Measurements from ENCODE around the gene QSOX2.

The QSOX2 gene

GRCh38 chr9:136235709-136236455 is 9.7 kb downstream of the QSOX2 start:
- no peaks in the 10 kb centered on the region for H3K36me3 ChIP-seq (ENCODE audit: control insufficient read depth, insufficient read depth, low read length)
- H3K4me3 ChIP-seq (ENCODE audit: insufficient read depth, low read depth, low read length) = no peak overlapping the region
- H3K4me1 ChIP-seq (ENCODE audit: control insufficient read depth, insufficient read depth, low read length) = no peaks in the 10 kb centered on the region
- no peaks in the 10 kb centered on the region for H3K9me3 ChIP-seq (ENCODE audit: control insufficient read depth, low read length)
- H3K27ac ChIP-seq (ENCODE audit: insufficient read depth, low read depth, low read length, poor library complexity, severe bottlenecking) = no peak overlapping the region
- WGBS, 2 experiments = 93 to 95% methylated on average over 27 of the region's 27 CpGs
- H3K27me3 ChIP-seq (ENCODE audit: control insufficient read depth, insufficient read depth, low read length, poor library complexity, severe bottlenecking) = no peaks in the 10 kb centered on the region

- Histone ChIP-seq H3K9me3 (ENCODE audit: control insufficient read depth, low read length) (no peaks in the 10 kb centered on the region), H3K36me3 (ENCODE audit: control insufficient read depth, insufficient read depth, low read length) (no peaks in the 10 kb centered on the region), H3K27ac (ENCODE audit: insufficient read depth, low read depth, low read length, poor library complexity, severe bottlenecking) (no peak overlapping the region), H3K4me1 (ENCODE audit: control insufficient read depth, insufficient read depth, low read length) (no peaks in the 10 kb centered on the region), H3K4me3 (ENCODE audit: insufficient read depth, low read depth, low read length) (no peak overlapping the region), H3K27me3 (ENCODE audit: control insufficient read depth, insufficient read depth, low read length, poor library complexity, severe bottlenecking) (no peaks in the 10 kb centered on the region)
- 95 to 97% methylated on average over 17 of the region's 17 CpGs for WGBS, 2 experiments
These were observed 10.4 kb downstream of the QSOX2 start for GRCh38 chr9:136235171-136235570.

- no peaks in the 10 kb centered on the region for H3K4me1 ChIP-seq (ENCODE audit: control insufficient read depth, insufficient read depth, low read length)
- H3K4me3 ChIP-seq (ENCODE audit: insufficient read depth, low read depth, low read length) = no peak overlapping the region
- no peaks in the 10 kb centered on the region for H3K36me3 ChIP-seq (ENCODE audit: control insufficient read depth, insufficient read depth, low read length)
- H3K9me3 ChIP-seq (ENCODE audit: control insufficient read depth, low read length) = no peaks in the 10 kb centered on the region
- no peak overlapping the region for H3K27ac ChIP-seq (ENCODE audit: insufficient read depth, low read depth, low read length, poor library complexity, severe bottlenecking)
- no peaks in the 10 kb centered on the region for H3K27me3 ChIP-seq (ENCODE audit: control insufficient read depth, insufficient read depth, low read length, poor library complexity, severe bottlenecking)
- 96% methylated on average over 21 of the region's 21 CpGs for WGBS, 2 experiments
These were observed 11.0 kb downstream of the QSOX2 start for GRCh38 chr9:136234597-136234996.

- Histone ChIP-seq H3K4me3 (ENCODE audit: insufficient read depth, low read depth, low read length) (no peak overlapping the region), H3K36me3 (ENCODE audit: control insufficient read depth, insufficient read depth, low read length) (no peaks in the 10 kb centered on the region), H3K9me3 (ENCODE audit: control insufficient read depth, low read length) (no peaks in the 10 kb centered on the region), H3K27ac (ENCODE audit: insufficient read depth, low read depth, low read length, poor library complexity, severe bottlenecking) (no peak overlapping the region), H3K4me1 (ENCODE audit: control insufficient read depth, insufficient read depth, low read length) (no peaks in the 10 kb centered on the region), H3K27me3 (ENCODE audit: control insufficient read depth, insufficient read depth, low read length, poor library complexity, severe bottlenecking) (no peaks in the 10 kb centered on the region)
- WGBS, 2 experiments = 88 to 90% methylated on average over 14 of the region's 14 CpGs
These were observed 11.7 kb downstream of the QSOX2 start for GRCh38 chr9:136233868-136234267.

- no peaks in the 10 kb centered on the region for H3K9me3 ChIP-seq (ENCODE audit: control insufficient read depth, low read length)
- no peak overlapping the region for H3K4me3 ChIP-seq (ENCODE audit: insufficient read depth, low read depth, low read length)
- no peaks in the 10 kb centered on the region for H3K36me3 ChIP-seq (ENCODE audit: control insufficient read depth, insufficient read depth, low read length)
- H3K27ac ChIP-seq (ENCODE audit: insufficient read depth, low read depth, low read length, poor library complexity, severe bottlenecking) = no peak overlapping the region
- 93 to 95% methylated on average over 15 of the region's 15 CpGs for WGBS, 2 experiments
- no peaks in the 10 kb centered on the region for H3K27me3 ChIP-seq (ENCODE audit: control insufficient read depth, insufficient read depth, low read length, poor library complexity, severe bottlenecking)
- no peaks in the 10 kb centered on the region for H3K4me1 ChIP-seq (ENCODE audit: control insufficient read depth, insufficient read depth, low read length)
These were observed 12.2 kb downstream of the QSOX2 start for GRCh38 chr9:136233411-136233810.

- no peaks in the 10 kb centered on the region for H3K36me3 ChIP-seq (ENCODE audit: control insufficient read depth, insufficient read depth, low read length)
- no peak overlapping the region for H3K4me3 ChIP-seq (ENCODE audit: insufficient read depth, low read depth, low read length)
- H3K9me3 ChIP-seq (ENCODE audit: control insufficient read depth, low read length) = no peaks in the 10 kb centered on the region
- WGBS, 2 experiments = 93 to 94% methylated on average over 10 of the region's 10 CpGs
- H3K27ac ChIP-seq (ENCODE audit: insufficient read depth, low read depth, low read length, poor library complexity, severe bottlenecking) = no peak overlapping the region
- H3K27me3 ChIP-seq (ENCODE audit: control insufficient read depth, insufficient read depth, low read length, poor library complexity, severe bottlenecking) = no peaks in the 10 kb centered on the region
- H3K4me1 ChIP-seq (ENCODE audit: control insufficient read depth, insufficient read depth, low read length) = no peaks in the 10 kb centered on the region
These were observed 12.6 kb downstream of the QSOX2 start for GRCh38 chr9:136232969-136233368.

GRCh38 chr9:136231478-136232297 is 13.9 kb downstream of the QSOX2 start:
- no peaks in the 10 kb centered on the region for H3K4me1 ChIP-seq (ENCODE audit: control insufficient read depth, insufficient read depth, low read length)
- WGBS, 2 experiments = 91 to 93% methylated on average over 27 to 28 of the region's 31 CpGs
- H3K27ac ChIP-seq (ENCODE audit: insufficient read depth, low read depth, low read length, poor library complexity, severe bottlenecking) = no peak overlapping the region
- H3K4me3 ChIP-seq (ENCODE audit: insufficient read depth, low read depth, low read length) = no peak overlapping the region
- no peaks in the 10 kb centered on the region for H3K36me3 ChIP-seq (ENCODE audit: control insufficient read depth, insufficient read depth, low read length)
- H3K9me3 ChIP-seq (ENCODE audit: control insufficient read depth, low read length) = no peaks in the 10 kb centered on the region
- H3K27me3 ChIP-seq (ENCODE audit: control insufficient read depth, insufficient read depth, low read length, poor library complexity, severe bottlenecking) = no peaks in the 10 kb centered on the region

- WGBS, 2 experiments = 95 to 96% methylated on average over 9 of the region's 9 CpGs
- no peak overlapping the region for H3K4me3 ChIP-seq (ENCODE audit: insufficient read depth, low read depth, low read length)
- no peaks in the 10 kb centered on the region for H3K9me3 ChIP-seq (ENCODE audit: control insufficient read depth, low read length)
- H3K27ac ChIP-seq (ENCODE audit: insufficient read depth, low read depth, low read length, poor library complexity, severe bottlenecking) = no peak overlapping the region
- H3K36me3 ChIP-seq (ENCODE audit: control insufficient read depth, insufficient read depth, low read length) = no peaks in the 10 kb centered on the region
- no peaks in the 10 kb centered on the region for H3K4me1 ChIP-seq (ENCODE audit: control insufficient read depth, insufficient read depth, low read length)
- no peaks in the 10 kb centered on the region for H3K27me3 ChIP-seq (ENCODE audit: control insufficient read depth, insufficient read depth, low read length, poor library complexity, severe bottlenecking)
These were observed 14.8 kb downstream of the QSOX2 start for GRCh38 chr9:136230773-136231172.

- WGBS, 2 experiments = 89 to 92% methylated on average over 10 of the region's 10 CpGs
- H3K4me1 ChIP-seq (ENCODE audit: control insufficient read depth, insufficient read depth, low read length) = no peaks in the 10 kb centered on the region
These were observed 15.2 kb downstream of the QSOX2 start for GRCh38 chr9:136230365-136230764.

More at GRCh38 chr9:136230365-136230764, 15.2 kb downstream of the QSOX2 start:
- no peaks in the 10 kb centered on the region for H3K27me3 ChIP-seq (ENCODE audit: control insufficient read depth, insufficient read depth, low read length, poor library complexity, severe bottlenecking)
- H3K4me3 ChIP-seq (ENCODE audit: insufficient read depth, low read depth, low read length) = no peak overlapping the region
- no peak overlapping the region for H3K27ac ChIP-seq (ENCODE audit: insufficient read depth, low read depth, low read length, poor library complexity, severe bottlenecking)
- no peaks in the 10 kb centered on the region for H3K9me3 ChIP-seq (ENCODE audit: control insufficient read depth, low read length)
- no peaks in the 10 kb centered on the region for H3K36me3 ChIP-seq (ENCODE audit: control insufficient read depth, insufficient read depth, low read length)

All from ectodermal cell (in vitro differentiated cells).